ENCODE data around the gene ATAD5.
"Not testable (repeated sequence)": the region's sequence is repeated elsewhere in the genome, so short reads cannot be mapped to it uniquely, and the experiment has no call there.

Gene ATAD5

GRCh38 chr17:30824356-30825145 is 7.2 kb upstream of the ATAD5 start, which contains the start of gene CRLF3:
TSS of gene CRLF3 (minus strand) at chr17:30824692. CDS start at chr17:30824651, 41 bp downstream.
- peak; percentile 52 for DNase-seq

- no peak for DNase-seq
Observed at GRCh38 chr17:30827082-30827481, 4.7 kb upstream of the ATAD5 start.

GRCh38 chr17:30829022-30829421 is 2.7 kb upstream of the ATAD5 start:
- DNase-seq, result no peak

GRCh38 chr17:30831257-30831656 is 509 bp upstream of the ATAD5 start:
- no peak for DNase-seq

GRCh38 chr17:30832438-30833124 is 815 bp downstream of the ATAD5 start:
- DNase-seq, result no peak

- DNase-seq, result no peak
Observed at GRCh38 chr17:30838202-30838807, 6.5 kb downstream of the ATAD5 start.

- no peak for DNase-seq
Observed at GRCh38 chr17:30840771-30841170, 9.0 kb downstream of the ATAD5 start.

GRCh38 chr17:30848021-30848420 is 16.3 kb downstream of the ATAD5 start:
- DNase-seq, result no peak

- no peak for DNase-seq
Observed at GRCh38 chr17:30854146-30854545, 22.4 kb downstream of the ATAD5 start.

GRCh38 chr17:30858556-30859250 is 26.9 kb downstream of the ATAD5 start:
- DNase-seq, result no peak

- no peak for DNase-seq
Observed at GRCh38 chr17:30864636-30865035, 32.9 kb downstream of the ATAD5 start.

- no peak for DNase-seq
Observed at GRCh38 chr17:30869005-30869404, 37.2 kb downstream of the ATAD5 start.

GRCh38 chr17:30886187-30886586 is 54.4 kb downstream of the ATAD5 start:
- DNase-seq, result no peak

- DNase-seq, result no peak
Observed at GRCh38 chr17:30894236-30894635, 62.5 kb downstream of the ATAD5 start.

- no peak for DNase-seq
Observed at GRCh38 chr17:30897311-30897710, 65.5 kb downstream of the ATAD5 start.

GRCh38 chr17:30905742-30906100 is 74.0 kb downstream of the ATAD5 start:
- no peak for DNase-seq

- peak; percentile 86 for DNase-seq
Observed at GRCh38 chr17:30906101-30906911, 74.5 kb downstream of the ATAD5 start, which contains the start of gene TEFM. TSS of gene TEFM (minus strand) at chr17:30906238. CDS start at chr17:30906198, 40 bp downstream.

- DNase-seq, result no peak
Observed at GRCh38 chr17:30908717-30909420, 77.1 kb downstream of the ATAD5 start.

GRCh38 chr17:30910151-30910550 is 78.4 kb downstream of the ATAD5 start:
- DNase-seq, result not testable (repeated sequence)

- no peak for DNase-seq
Observed at GRCh38 chr17:30913955-30914354, 82.2 kb downstream of the ATAD5 start.

- no peak for DNase-seq
Observed at GRCh38 chr17:30915833-30916611, 84.3 kb downstream of the ATAD5 start.
